ENCODE measurements around the gene FTHL17.

The FTHL17 gene

DNA sequence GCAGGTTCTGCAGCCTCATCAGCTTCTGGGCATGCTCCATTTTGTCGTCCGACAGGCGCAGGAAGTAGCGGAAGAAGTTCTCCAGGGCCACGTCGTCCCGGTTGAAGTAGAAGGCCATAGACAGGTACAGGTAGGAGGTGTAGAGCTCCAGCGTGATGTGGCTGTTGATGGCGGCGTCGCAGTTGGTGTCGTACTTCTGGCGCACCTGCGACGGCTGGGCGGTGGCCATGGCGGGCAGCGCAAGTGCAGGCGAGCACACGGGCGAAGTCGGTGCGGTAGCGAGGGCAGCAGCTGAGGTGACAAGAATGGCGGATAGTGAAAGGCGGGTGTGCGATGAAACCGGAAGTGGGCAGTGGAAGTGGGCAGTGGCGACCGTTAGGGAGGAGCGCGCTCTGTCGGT is at the start of gene FTHL17:
TSS of gene FTHL17 (minus strand) at position 317 of the 400 bp plus-strand sequence. CDS start at position 229, 88 bp downstream.
- DNase-seq: no peak

DNA sequence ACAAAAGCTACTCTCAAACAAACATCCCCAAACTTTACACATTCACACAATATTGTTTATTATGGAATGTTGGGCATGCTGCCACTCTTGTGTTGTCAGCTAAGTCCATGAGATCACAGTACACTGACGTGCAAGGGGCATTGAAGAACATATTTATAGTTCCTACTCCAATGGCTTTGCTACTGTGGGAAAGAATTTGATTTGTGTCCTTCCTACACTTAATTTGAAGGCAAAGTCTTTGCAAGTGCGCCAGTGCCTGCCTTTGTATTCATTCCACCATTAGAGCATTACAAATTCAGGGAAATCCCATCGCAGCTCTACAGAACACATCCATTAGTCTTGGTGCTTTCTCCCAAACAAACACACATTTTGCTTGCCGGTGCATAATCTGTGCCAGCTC is 45.4 kb upstream of the FTHL17 start:
- no peak for DNase-seq

DNA sequence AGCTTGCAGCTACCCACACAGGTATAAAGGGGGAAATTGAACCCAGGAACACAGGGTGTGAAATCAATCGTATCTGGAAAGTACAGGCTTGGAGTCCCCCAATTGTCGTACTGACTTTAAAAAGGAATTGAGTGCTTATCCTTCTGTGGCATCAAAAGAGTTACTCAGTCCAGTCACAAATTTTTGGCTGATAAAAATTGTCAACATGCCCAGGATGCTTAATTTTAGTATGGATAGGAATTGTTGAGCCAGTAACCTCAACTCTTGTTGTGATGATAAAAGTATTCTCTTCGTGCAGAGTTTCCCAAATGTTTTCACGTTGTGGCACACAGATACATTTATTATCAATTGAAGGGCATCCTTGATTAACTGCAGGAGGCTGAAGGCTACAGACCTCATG is 43.6 kb upstream of the FTHL17 start:
- DNase-seq: no peak

DNA sequence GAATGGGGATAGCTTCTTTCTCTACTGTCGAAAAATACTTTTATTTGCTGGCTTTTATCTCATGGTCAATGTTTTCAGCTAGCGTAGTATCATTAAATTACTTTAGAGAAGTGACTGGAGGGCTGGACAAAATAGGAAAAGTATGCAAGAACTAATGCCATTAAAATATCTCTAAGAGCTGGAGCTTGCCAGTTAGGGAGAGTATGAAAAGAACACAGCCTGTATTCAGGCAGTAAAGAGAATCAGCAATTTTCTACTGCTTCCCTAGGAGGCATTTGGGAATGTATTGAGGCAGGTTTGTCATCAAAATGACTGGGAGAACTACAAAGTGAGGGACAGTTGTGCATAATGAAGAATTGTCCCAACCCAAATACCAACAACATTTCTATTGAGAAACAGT is 43.0 kb upstream of the FTHL17 start:
- no peak for DNase-seq

DNA sequence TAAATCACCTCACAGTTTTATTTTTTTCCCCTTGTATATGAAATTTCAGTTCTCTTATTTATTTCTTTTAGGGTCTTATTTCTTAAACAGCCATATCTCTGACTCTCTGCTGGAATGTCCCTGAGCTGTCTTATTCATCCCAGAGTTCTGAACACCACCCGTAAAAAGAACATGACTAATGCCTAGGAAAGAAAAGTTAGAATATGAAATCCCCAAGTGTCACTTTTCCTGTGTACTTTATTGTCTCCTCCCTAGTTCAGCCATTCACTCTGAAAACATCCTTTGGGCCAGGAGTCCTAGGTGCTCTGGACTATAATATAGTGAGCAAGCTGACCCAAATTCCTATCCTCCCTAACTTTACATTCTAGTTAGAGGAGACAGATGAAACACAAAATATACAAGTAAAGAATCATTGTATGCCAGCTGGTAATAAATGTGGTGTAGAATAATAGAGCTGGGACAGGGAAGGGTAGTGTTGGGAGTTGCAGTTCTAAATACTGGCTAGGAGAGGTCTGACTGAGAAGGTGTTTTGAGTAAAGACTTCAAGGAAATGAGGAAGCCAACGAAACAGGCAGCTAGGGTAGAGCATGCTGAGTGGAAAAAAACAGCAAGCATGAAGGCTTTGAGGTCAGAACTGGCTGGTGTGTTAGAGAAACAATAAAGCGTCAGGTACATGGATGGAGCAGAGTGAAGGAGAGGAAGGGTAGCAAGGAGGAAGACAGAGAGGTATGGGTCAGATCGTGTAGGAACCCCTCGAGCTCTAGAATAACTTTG is 40.6 kb upstream of the FTHL17 start:
- DNase-seq: no peak

DNA sequence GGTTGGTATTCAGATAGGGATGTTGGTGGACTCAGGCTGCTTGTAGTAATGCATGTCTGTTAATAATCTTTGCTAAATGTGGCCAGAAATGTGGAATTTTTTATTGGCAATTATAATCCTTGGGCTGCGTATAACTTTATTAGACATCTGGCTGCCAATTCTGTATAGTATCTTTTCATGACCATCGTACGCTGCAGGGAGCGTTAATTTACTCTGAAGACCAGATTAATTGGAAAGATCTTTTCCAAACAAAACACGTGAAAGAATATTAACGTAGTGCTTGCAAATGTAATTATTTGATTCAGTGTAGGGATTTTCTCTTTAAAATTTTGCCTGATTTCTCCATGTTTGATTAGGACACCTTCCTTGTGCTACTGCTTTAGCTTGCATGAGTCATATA is 38.8 kb upstream of the FTHL17 start:
- no peak for DNase-seq

DNA sequence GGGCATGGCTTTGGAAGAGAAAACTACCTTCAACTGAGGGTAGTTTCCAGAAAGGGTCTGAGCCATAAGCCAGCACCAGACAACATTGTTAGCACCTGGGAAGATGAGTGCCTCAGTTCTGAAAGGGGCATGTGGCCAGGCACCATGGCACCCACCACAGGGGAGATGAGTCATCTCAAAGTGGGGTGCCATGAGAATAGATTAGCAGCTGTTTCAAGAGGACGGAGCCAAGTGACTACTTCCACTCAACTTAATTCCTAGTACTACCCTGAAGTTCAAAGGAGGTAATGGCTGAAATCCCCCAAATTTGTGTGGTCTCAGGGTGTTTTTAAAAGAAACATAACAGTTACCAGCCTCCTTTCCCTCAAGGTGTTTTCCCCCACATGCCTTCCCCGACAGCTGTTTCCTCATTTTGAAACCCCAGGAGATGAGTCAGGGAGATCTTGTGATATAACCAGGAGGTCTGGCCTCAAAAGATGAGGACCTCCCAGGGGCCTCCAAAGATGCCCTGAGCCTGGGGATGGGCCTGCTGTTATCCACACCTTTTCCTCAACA is 27.8 kb upstream of the FTHL17 start:
- no peak for DNase-seq

DNA sequence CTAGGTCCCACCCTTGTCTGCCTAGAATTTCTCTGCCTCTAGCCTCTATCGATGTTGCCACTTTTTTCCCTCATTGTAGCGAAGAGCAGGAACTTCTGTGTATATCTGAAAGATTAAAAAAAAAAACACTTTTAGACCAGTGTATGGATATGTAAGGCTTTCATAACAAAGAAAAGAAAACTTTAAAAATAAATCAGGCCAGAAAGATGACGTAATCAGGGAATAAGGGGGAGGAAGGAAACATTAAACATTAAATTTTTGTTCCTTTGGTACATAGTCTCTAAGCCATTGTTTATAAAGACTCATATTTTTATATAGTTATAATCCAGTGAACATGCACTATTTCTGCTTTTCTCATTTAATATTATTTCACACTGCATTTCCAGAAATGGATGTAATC is 26.2 kb upstream of the FTHL17 start:
- no peak for DNase-seq

DNA sequence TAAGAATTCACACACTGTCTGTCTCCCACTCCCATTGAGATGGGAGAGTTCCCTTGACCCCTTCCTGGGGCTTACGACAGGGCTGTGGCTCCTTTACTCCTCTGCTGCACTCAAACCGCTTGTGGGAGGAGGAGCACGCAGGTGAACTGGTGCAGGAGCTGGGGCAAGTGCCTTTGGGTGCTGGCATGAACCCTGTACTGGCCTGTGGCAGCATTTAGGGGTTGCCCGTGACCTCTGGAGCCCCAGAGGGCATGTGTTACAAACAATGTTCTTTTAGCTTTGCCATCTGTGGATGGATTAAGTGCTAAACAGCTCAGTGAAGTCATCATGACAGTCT is 21.8 kb upstream of the FTHL17 start:
- DNase-seq: no peak

DNA sequence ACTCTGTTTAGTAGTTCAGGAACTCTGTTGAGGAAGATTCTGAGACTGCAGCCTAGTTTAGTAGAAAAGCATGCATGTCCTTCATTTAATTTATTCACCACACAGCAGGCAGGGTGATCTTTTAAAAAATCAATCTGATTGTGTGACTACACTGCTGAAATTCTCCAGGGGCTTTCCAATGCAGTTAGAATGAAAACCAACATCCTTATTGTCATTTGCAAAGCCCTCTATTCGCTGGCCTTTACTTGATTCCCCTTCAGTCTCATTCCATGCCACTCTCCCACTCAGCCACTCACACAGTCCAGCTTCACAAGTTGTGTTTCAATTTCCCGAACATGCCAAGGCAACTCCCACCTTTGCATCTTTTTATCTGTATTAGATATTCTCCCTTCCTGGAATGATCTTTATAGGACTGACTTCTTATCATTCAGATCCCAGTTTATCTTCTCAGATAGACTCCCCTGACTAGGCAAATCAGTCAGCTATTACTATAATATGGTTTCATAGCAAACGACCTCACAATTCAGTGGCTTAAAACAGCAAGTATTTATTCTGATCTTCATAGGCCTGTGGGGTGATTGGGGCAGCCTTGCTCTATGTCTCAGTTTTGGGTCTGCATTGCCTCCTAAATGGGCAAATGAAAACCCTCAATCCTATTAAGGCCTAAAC is 21.3 kb upstream of the FTHL17 start:
- no peak for DNase-seq

DNA sequence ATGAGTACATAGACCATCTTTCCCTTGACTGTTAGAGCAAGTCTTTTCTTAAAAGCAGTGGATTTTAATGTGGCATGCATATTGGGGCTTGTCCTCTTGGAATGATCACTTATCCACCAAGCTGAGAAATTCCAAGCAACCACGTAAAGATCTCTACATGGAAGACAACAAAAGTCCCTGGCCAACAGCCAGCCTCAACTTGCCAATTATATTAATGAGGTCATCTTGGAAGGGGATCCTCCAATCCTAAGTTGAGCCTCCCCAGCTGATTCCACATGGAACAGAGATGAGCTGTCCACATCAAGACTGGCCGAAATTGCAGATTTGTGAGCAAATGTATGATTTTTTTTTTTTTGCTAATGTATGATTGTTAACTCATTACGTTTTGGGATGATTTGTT is 20.6 kb upstream of the FTHL17 start:
- DNase-seq: peak; percentile 0

DNA sequence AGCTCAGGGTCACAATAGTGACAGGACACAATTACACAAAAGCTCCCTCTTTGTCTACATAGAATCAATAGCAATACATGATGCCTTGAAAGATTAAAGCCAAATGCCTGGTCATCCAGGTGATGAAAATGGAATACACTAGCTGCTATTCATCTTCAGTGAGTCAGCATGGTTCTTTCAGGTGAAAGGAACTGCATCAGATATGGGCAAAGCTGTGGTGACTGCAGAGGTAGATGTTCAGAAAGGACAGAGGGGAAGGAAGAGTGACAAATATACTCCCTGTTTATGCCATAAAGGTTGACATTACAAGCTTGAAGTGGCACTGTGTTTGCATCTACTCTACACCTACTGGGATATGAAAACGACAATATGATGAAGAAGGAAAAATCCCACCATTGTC is 20.0 kb upstream of the FTHL17 start:
- DNase-seq: no peak

DNA sequence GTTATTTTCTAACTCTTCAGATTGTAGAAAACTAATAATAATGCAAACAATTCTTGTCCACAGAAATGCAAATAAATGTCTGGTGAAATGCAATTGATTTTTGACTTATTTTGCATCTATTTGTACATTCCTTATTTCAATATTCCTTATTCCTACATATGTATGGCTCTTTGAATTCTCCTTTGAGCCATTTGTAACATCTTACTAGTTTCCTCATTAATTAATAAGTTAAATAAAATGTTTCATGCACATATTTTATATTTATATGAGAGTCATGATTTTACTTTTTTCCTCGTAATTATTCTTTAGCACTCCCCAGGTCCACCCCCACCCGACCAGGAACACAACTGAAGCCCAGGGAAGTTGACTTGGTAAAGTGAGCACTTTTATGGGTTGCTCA is 2.7 kb upstream of the FTHL17 start:
- no peak for DNase-seq

DNA sequence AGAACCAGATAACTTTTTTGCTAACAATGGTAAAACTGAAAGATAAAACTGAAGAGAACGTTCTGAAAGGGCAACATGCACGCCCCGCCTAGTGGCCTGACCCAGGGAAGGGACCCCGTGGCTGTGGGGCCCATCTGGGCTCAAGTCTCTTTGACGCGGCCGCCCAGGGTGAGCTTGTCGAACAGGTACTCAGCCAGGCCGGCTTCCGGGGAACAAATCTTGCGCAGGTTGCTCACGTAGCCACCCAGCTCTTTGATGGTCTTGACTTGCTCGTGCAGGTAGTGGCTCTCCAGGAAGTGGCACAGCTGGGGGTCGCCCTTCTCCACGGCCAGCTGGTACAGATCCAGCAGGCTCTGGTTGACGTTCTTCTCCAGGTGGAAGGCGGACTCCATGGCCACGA is 579 bp downstream of the FTHL17 start:
- DNase-seq: no peak

DNA sequence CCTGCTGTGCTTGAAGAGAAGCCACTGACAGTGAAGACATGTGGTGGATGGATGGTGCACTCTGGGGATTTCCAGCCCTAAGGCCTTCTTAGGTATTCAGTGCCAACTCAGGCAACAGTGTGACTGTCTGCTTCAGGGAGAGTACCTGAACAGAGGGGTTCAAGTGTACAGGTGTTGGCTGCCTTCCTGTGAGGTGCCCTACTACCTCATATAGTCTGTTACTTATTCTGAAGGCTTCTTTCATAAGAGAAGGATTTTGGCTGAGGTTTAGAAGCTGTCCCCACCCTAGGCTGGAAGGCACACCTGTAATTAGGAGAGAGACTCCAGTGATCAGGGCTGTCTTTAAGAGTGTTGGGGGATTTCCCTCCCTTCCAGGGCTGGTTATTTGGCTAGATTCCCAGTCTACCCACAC is 1.8 kb downstream of the FTHL17 start:
- DNase-seq: no peak

DNA sequence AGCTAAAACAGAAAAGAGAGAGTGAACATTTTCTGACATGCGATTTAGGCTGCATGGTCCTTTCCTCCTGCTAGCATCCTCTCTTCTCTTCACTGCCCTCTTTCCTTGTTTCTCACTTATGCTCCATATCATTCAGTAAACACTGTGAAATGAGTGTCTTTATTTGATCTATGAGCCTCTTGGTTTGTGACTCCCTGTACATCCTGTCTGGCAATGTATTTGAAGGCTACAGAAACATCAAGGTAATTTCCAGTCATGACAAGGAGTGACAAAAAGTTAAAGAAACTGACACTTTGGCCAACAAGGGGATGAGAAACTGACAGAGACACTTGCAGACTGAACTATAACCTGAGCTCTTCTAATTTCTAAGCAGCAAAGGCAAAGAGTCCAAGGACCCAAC is 8.7 kb downstream of the FTHL17 start:
- DNase-seq: no peak

DNA sequence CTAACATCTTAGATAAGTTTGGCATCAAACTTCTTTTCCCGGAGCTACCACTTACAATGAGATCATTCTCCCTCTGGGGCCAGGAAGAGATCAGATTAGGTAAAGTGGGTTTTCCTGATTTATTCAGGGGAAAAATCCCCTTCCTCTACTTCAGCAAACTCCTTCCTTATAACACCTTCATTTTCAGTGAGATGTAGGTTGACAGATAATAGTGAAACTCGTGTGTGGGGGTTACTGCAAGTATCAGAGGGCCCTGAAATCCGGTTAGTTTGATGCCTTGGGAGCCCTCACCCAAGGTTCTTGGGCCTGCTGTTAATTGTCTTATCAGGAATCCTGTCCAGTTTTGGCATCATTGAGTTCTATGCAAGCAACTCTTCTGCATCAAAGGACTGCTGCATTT is 10.8 kb downstream of the FTHL17 start:
- DNase-seq: no peak

DNA sequence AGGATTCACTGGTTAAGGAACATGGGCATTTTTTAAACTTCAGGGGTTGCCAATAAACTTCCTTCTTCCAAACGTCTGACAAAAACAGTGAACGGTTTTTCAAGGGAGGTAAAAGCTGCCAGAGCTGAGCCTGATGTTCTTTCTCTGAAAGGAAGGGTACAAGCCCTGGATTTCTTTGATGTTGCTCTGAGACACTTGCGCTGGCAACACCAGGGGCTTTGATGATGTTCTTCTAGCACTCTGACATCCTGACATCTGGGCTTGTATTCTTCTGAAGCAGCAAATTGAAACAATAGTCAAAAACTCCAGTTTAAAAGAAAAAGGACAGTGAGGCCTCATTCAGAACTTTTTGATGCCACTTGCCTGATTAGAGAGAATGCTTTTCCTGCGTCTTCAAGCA is 11.8 kb downstream of the FTHL17 start:
- no peak for DNase-seq

DNA sequence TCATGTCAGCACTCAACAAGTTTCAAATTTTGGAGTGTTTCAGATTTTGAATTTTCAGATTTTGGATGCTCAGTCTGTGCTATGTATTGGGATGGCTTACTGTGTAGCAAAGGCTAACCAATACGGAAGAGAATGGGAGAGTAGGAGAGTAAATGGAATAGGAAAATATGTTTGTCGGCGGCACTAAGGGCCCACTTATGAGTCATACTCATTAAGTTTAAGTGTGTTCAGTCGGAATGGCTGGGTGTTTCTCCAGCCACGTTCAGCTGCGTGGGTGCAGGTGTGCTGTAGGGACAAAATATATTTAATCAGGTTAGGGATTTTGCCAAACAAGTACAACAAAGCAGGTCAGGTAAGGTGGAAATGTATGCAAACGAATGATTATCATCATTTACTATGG is 13.6 kb downstream of the FTHL17 start:
- no peak for DNase-seq

DNA sequence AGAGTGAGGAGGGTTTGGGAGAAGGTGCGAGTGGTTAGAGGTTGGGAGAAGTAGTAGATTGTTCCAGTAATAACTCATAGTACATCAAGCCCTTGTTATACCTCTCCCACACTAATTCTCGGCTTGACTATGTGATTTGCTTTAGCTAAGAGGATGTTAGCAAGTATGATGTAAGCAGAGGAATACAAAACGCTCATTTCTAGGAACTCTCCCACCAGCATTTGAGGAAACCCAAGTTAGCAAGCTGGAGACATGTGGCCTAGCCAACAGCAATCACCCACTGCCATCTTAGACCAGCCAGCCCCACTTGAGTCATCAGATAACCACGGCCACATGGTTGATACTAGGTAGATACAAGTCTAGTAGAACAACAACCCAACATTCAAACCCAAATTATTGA is 14.2 kb downstream of the FTHL17 start:
- no peak for DNase-seq

DNA sequence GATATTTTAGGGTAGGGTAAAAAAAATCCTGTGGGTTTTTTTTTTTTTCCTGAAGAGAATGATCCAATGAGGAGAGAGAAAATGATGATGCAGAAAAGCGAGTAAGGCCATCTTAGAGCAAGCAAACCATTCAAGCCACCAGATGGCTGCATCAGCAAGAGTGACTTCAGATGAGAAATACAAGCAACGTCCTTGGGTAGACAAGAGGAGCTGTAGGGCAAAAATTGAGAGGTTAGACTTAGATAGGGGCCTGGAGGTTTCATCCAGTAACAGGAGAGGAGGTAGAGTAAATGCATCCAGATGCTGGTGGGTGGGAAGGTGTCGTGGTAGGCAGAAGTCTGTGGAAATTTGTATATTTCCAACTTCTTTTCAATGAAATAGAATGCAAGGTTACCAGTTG is 14.6 kb downstream of the FTHL17 start:
- no peak for DNase-seq

DNA sequence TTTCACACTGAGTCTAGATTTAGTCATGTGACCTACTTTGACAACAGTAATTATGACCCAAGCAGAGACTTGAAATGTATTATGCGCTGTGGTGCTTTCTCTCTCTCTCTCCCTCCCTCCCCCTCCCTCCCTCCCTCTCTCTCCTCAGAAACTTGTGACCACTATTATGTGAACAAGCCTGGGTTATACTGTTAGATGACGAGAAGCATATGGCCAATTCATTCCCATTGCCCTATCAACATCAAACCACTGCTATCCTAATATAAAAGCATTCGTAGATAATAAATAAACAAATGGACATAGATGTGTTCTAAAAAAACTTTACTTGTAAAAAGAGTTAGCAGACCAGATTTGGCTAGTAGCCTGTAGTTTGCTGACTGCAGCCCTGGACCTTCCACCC is 18.2 kb downstream of the FTHL17 start:
- no peak for DNase-seq

DNA sequence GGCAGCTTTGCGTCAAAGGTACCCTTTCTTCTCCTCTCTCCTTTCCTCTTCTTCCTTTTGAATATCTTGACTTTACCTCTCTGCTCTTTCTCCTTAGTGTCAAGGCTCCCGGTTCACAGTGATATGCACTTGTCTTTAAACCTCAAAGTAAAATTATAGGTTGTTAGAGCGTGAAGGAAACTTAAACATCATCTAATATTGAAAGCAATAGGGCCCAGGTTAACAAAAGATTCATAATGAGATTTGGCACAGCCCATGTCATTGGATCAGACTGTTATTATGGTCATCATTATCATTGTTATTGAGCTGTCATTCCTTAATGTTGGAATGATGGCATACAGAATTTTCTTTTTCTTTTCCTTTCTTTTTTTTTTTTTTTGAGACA is 32.5 kb downstream of the FTHL17 start:
- no peak for DNase-seq

DNA sequence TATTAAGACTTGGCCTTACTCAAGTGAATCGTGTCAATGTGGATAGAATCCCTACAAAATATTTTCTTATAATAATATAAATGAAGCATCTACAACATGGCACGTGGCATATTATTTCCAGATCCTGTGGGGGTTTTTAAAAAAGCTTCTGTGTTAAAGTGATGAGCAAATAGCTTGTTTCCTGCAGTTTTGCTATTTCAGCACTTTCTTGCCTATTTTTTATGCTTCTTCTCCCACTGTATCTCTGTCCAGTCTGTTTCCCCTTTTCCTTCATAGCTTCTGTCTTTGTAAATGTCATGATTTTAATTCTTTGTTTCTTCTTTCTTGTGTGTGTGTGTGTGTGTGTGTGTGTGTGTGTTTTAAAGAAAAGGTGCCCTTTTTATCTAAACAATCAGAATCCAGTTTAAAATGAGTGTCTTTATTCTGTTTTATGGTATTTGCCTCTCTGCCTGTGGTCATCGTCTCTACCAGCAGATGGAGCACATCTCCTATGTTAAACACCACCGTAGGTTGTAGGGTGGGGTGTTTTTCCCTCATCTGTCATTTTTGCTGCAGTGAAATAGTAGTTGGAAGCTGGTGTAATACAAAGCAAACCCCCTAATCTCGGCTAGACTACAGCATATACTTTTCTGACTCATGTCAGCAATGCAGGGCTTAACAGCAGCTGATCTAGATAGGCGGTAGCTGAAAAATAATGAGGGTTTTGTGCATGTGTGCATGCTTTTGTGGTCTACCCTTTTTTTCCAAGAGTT is 33.1 kb downstream of the FTHL17 start:
- peak; percentile 42 for DNase-seq
